CD14-positive monocyte (primary cell): Measurements from ENCODE around the gene IGLL5. TPM values are rescaled to one million over a fixed set of nuclear protein-coding genes. Genes with fewer than 3 reads are reported as not detected.

Source experiments
- DNase-seq, 3 donors: peaks; one replicate each; pipeline ENCODE4 v3.0.0-alpha.2; 2011 to 2022
- H2AFZ ChIP-seq: 2 replicates; pipeline ENCODE4 v1.6.0; 2012; ENCODE audit warnings: mild to moderate bottlenecking, low read depth, low read length, inconsistent platforms; ENCODE audit not compliant: insufficient read depth, poor library complexity, severe bottlenecking
- H3K27ac ChIP-seq, 2 donors: 1 replicate in 1 of 2; 2 replicates in 1 of 2; pipeline ENCODE4 v1.5.1; 2012 to 2013; ENCODE audit warnings: low read length in 2 of 2, control low read depth in 1 of 2, inconsistent platforms in 1 of 2, low read depth in 1 of 2, mild to moderate bottlenecking in 1 of 2
- H3K27me3 ChIP-seq, 2 donors: one replicate each; pipeline versions ENCODE4 v1.6.0 to v1.6.1; 2011 to 2013; ENCODE audit warnings: low read length in 2 of 2; ENCODE audit not compliant: control insufficient read depth in 2 of 2, insufficient read depth in 2 of 2
- H3K36me3 ChIP-seq, 2 donors: replicated peaks in 1 of 2; 1 replicate in 1 of 2; 2 replicates in 1 of 2; pipeline versions ENCODE4 v1.5.1 to v1.6.1; 2012 to 2013; ENCODE audit warnings: low read length in 2 of 2, control low read depth in 1 of 2, inconsistent platforms in 1 of 2, mild to moderate bottlenecking in 1 of 2; ENCODE audit not compliant: insufficient read depth in 2 of 2, control insufficient read depth in 1 of 2
- H3K4me1 ChIP-seq, 2 donors: 1 replicate in 1 of 2; 2 replicates in 1 of 2; pipeline versions ENCODE4 v1.5.1 to v1.6.1; 2012 to 2013; ENCODE audit warnings: low read length in 2 of 2, control low read depth in 1 of 2, inconsistent platforms in 1 of 2, mild to moderate bottlenecking in 1 of 2, moderate library complexity in 1 of 2; ENCODE audit not compliant: insufficient read depth in 2 of 2, control insufficient read depth in 1 of 2
- H3K4me2 ChIP-seq: replicated peaks from 2 replicates; pipeline ENCODE3; 2012; ENCODE audit warnings: low read length, moderate library complexity, mild to moderate bottlenecking; ENCODE audit not compliant: poor library complexity, severe bottlenecking; ENCODE audit errors: extremely low read depth
- H3K4me3 ChIP-seq, 3 experiments: fragments of 200-600 bp in 1 of 3; sonication (generic) in 1 of 3; replicated peaks in 1 of 3; 1 replicate in 2 of 3; 2 replicates in 1 of 3; pipeline ENCODE4 v1.5.1; 2011 to 2013; ENCODE audit warnings: low read length in 3 of 3, mild to moderate bottlenecking in 3 of 3, control low read depth in 2 of 3, low read depth in 2 of 3, inconsistent platforms in 1 of 3, moderate library complexity in 1 of 3
- H3K79me2 ChIP-seq: 2 replicates; pipeline ENCODE4 v1.6.0; 2012; ENCODE audit warnings: mild to moderate bottlenecking, control low read depth, inconsistent platforms, low read length, moderate library complexity; ENCODE audit not compliant: insufficient read depth
- H3K9ac ChIP-seq: 2 replicates; pipeline ENCODE4 v1.6.0; 2017; ENCODE audit warnings: low read length, mild to moderate bottlenecking; ENCODE audit not compliant: insufficient read depth, poor library complexity, severe bottlenecking
- H3K9me3 ChIP-seq, 2 donors: replicated peaks in 1 of 2; 1 replicate in 1 of 2; 2 replicates in 1 of 2; pipeline versions ENCODE4 v1.5.1 to v1.6.1; 2012 to 2013; ENCODE audit warnings: low read length in 2 of 2, control low read depth in 1 of 2; ENCODE audit not compliant: control insufficient read depth in 1 of 2, insufficient read depth in 1 of 2
- H4K20me1 ChIP-seq: 2 replicates; pipeline ENCODE4 v1.6.0; 2012; ENCODE audit warnings: mild to moderate bottlenecking, low read length, control low read depth, moderate library complexity; ENCODE audit not compliant: insufficient read depth
- H3K27ac Mint-ChIP-seq, 7 donors: one replicate each; pipeline ENCODE4 v1.8.0; 2020; ENCODE audit warnings: mild to moderate bottlenecking in 7 of 7, mixed read lengths in 7 of 7, moderate library complexity in 6 of 7, inconsistent platforms in 2 of 7
- H3K27me3 Mint-ChIP-seq, 3 donors: one replicate each; pipeline ENCODE4 v1.8.0; 2021 to 2022; ENCODE audit warnings: low read depth in 3 of 3, mild to moderate bottlenecking in 3 of 3, mixed read lengths in 3 of 3, moderate library complexity in 3 of 3, inconsistent platforms in 1 of 3
- H3K36me3 Mint-ChIP-seq, 2 donors: one replicate each; pipeline ENCODE4 v1.8.0; 2020; ENCODE audit warnings: mixed read lengths in 2 of 2, inconsistent platforms in 1 of 2, mild to moderate bottlenecking in 1 of 2
- H3K4me1 Mint-ChIP-seq: one replicate; pipeline ENCODE4 v1.8.0; 2020; ENCODE audit warnings: mild to moderate bottlenecking, mixed read lengths
- H3K4me3 Mint-ChIP-seq, 2 donors: one replicate each; pipeline ENCODE4 v1.8.0; 2020; ENCODE audit warnings: mild to moderate bottlenecking in 2 of 2, mixed read lengths in 2 of 2, moderate library complexity in 1 of 2
- H3K9me3 Mint-ChIP-seq, 7 donors: one replicate each; pipeline ENCODE4 v1.8.0; 2020 to 2022; ENCODE audit warnings: mixed read lengths in 7 of 7, mild to moderate bottlenecking in 6 of 7, moderate library complexity in 6 of 7, inconsistent platforms in 2 of 7
- WGBS: methylation state at CpG from one replicate; pipeline ENCODE4 v1.1.5; 2013; ENCODE audit warnings: missing lambda C conversion rate; ENCODE audit not compliant: insufficient coverage; 5-methylcytosine and 5-hydroxymethylcytosine counted together
- intact Hi-C, 2 donors: fragments of 100-400 bp; cut with micrococcal nuclease; formaldehyde crosslinking; loops; one replicate each; pipeline versions ENCODE4 v1.15.0 to v1.15.1; 2023
- polyA plus RNA-seq, 3 donors: library from polyadenylated mRNA; depleted of rRNA in 1 of 3; unstranded in 2 of 3; stranded (reverse) in 1 of 3; fragments of 300-500 nt in 2 of 3; fragments of >200 nt in 1 of 3; fragmentation: Illumina TruSeq in 2 of 3; gene quantifications; 1 replicate in 2 of 3; 2 replicates in 1 of 3; pipeline ENCODE4 v1.2.3, GENCODE V29; 2012 to 2021
- TF ChIP-seq, protein P1 (sequence below): fragments of 200-600 bp; IDR thresholded peaks from one replicate; pipeline ENCODE4 v1.8.0; 2022; ENCODE audit warnings: antibody characterized with exemption, mild to moderate bottlenecking

Gene IGLL5
- polyA plus RNA-seq, 3 donors = 0.21 to 0.38 TPM; not detected in 1

DNA sequence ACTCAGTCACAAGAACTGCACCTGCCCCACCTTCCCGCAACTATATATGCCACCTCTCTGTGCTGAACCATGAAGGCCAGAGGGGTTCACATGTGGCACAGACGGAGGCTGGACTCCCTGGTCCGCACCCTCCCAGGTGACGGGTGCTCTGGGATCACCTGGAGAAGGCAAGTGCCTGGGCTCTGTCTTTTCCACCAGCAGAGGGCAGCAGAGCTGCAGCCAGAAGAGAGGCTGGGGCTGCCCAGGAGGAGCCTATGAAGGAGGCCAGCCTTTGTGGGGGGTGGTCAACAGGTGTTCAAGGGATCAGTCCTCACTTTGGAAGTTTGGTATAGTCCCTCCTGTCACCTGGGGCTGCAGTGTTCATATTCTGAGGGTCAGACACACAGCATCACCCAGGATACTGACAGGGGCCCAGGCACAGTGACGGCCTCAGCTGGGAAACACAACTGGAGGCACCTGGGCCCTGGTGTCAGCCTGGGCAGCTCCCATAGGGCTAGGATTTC is 39.2 kb upstream of the IGLL5 start:
- Mint-ChIP-seq H3K36me3 (no peaks in the 10 kb centered on the region), H3K9me3 (no peaks in the 10 kb centered on the region), H3K27me3 (peaks cover 0 to 4% (median 2%) of the 10 kb centered on the region in 3 donors), H3K27ac (no peak overlapping the region), H3K4me1 (peaks cover 9% of the 10 kb centered on the region), H3K4me3 (no peak overlapping the region)
- intact Hi-C loops = loop anchor here (2.0 to 5.0 kb wide), 4 partner anchors 34 to 108 kb away; no protein-coding TSS in a partner anchor
- Histone ChIP-seq H3K4me2 (no peak overlapping the region), H4K20me1 (no peaks in the 10 kb centered on the region), H3K27ac (no peak overlapping the region), H2AFZ (no peak overlapping the region), H3K9ac (no peak overlapping the region), H3K4me1 (no peaks in the 10 kb centered on the region), H3K27me3 (no peaks in the 10 kb centered on the region), H3K9me3 (no peaks in the 10 kb centered on the region), H3K36me3 (no peaks in the 10 kb centered on the region), H3K79me2 (no peaks in the 10 kb centered on the region), H3K4me3 (no peak overlapping the region)
- TF ChIP-seq, protein P1, sequence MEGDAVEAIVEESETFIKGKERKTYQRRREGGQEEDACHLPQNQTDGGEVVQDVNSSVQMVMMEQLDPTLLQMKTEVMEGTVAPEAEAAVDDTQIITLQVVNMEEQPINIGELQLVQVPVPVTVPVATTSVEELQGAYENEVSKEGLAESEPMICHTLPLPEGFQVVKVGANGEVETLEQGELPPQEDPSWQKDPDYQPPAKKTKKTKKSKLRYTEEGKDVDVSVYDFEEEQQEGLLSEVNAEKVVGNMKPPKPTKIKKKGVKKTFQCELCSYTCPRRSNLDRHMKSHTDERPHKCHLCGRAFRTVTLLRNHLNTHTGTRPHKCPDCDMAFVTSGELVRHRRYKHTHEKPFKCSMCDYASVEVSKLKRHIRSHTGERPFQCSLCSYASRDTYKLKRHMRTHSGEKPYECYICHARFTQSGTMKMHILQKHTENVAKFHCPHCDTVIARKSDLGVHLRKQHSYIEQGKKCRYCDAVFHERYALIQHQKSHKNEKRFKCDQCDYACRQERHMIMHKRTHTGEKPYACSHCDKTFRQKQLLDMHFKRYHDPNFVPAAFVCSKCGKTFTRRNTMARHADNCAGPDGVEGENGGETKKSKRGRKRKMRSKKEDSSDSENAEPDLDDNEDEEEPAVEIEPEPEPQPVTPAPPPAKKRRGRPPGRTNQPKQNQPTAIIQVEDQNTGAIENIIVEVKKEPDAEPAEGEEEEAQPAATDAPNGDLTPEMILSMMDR = peak; percentile 98
- WGBS = 47% methylated on average over 5 of the region's 5 CpGs
- peak; percentile 50 to 68 (median 63) for DNase-seq

DNA sequence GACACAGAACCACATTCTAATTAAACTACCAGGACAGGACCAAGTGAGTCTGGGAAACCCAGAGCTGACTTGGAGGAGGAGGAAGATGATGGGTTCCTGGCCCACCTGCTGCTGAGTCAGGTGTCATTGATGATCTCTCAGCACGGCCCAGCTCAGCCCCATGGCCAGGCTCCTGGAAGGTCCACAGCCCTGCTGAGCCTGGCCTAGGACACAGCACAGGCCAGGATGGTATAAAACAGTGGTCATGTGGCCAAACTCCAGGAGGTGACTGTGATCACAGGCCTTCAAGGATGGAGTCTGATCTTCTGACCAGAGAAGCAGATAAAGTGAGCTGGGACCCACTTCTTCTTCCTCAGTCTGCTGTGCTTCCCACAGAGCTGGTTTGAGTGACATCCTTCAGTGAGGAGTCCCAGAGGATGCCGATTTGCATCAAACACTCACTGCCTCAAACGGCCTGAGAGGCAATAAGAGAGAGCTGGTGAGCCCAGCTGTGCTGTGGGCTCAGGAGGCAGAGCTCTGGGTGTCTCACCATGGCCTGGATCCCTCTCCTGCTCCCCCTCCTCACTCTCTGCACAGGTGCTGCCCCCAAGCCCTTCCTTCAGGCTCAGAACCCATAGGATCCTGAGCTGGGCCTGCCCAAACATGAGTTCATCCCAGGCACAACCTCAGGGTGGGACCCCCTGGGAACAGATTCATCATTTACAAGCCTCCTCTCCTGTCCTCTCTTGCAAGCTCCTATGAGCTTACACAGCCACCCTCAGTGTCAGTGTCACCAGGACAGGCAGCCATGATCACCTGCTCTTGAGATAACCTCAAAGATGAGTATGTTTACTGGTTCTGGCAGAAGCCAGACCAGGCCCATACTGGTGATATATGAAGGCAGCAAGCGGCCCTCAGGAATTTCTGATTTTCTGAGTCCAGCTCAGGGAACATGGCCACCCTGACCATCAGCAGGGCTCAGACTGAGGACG is 37.7 kb upstream of the IGLL5 start:
- no peaks in the 10 kb centered on the region for H3K9me3 ChIP-seq
- H4K20me1 ChIP-seq = no peaks in the 10 kb centered on the region
- Mint-ChIP-seq H3K27me3 (peaks cover 0 to 4% (median 2%) of the 10 kb centered on the region in 3 donors), H3K4me1 (peaks cover 9% of the 10 kb centered on the region), H3K27ac (no peak overlapping the region), H3K9me3 (no peaks in the 10 kb centered on the region), H3K36me3 (no peaks in the 10 kb centered on the region), H3K4me3 (no peak overlapping the region)
- H3K27ac ChIP-seq = no peak overlapping the region
- TF ChIP-seq, protein P1 = no peak
- H3K9ac ChIP-seq = no peak overlapping the region
- no peaks in the 10 kb centered on the region for H3K27me3 ChIP-seq
- H3K36me3 ChIP-seq = no peaks in the 10 kb centered on the region
- H2AFZ ChIP-seq = no peak overlapping the region
- DNase-seq = no peak
- H3K4me3 ChIP-seq = no peak overlapping the region
- 93% methylated on average over 5 of the region's 5 CpGs for WGBS
- intact Hi-C loops = loop anchor here (2.0 to 5.0 kb wide), 4 partner anchors 32 to 107 kb away; no protein-coding TSS in a partner anchor
- no peak overlapping the region for H3K4me2 ChIP-seq
- no peaks in the 10 kb centered on the region for H3K4me1 ChIP-seq
- H3K79me2 ChIP-seq = no peaks in the 10 kb centered on the region
